ENCODE data around the gene CHCHD4. TPM values are rescaled to one million over a fixed set of nuclear protein-coding genes. Genes with fewer than 3 reads are reported as not detected.

The CHCHD4 gene
- total RNA-seq, 1 experiment from 2014 or later, result 33.5 TPM

- ChIA-PET CTCF (no interaction called here), POLR2A (ENCODE audit: low non-redundant PET) (no interaction called here)
- no TSS peak for BruUV-seq (replicated peaks)
- H3K27me3 ChIP-seq (replicated peaks; ENCODE audit: insufficient read depth, low read depth, low read length, poor library complexity), result no peaks in the 10 kb centered on the region
- no peaks in the 10 kb centered on the region for H3K9me3 ChIP-seq (ENCODE audit: low read depth, low read length, poor library complexity, severe bottlenecking)
- intact Hi-C loops (cut with micrococcal nuclease; ENCODE audit: unreplicated experiment), result no loop called here
- H3K36me3 ChIP-seq (ENCODE audit: insufficient read depth, low read length, poor library complexity, severe bottlenecking), result peaks cover 78% of the 10 kb centered on the region
- no peak overlapping the region for H3K27ac ChIP-seq (ENCODE audit: low read depth, low read length, poor library complexity, severe bottlenecking)
- TF ChIP-seq EZH2 (IDR thresholded peaks at IDR 0.05; ENCODE audit: borderline replicate concordance, low read depth, low read length, poor library complexity, severe bottlenecking) (no peak), CTCF (conservative IDR thresholded peaks at IDR 0.05; ENCODE audit: low read depth, low read length) (no peak)
- peaks cover 7% of the 10 kb centered on the region for H3K4me1 ChIP-seq (ENCODE audit: insufficient read depth, low read length, poor library complexity, severe bottlenecking)
- no peak for DNase-seq (ENCODE audit: low spot score)
- H3K4me3 ChIP-seq (ENCODE audit: low read depth, low read length, poor library complexity, severe bottlenecking), result no peak overlapping the region
Measured at GRCh38 chr3:14130707-14131106, 6.0 kb upstream of the CHCHD4 start.

- POLR2A ChIA-PET (ENCODE audit: low non-redundant PET), result no interaction called here
- BruUV-seq (replicated peaks), result no TSS peak
- Histone ChIP-seq H3K4me3 (ENCODE audit: low read depth, low read length, poor library complexity, severe bottlenecking) (no peak overlapping the region), H3K4me1 (ENCODE audit: insufficient read depth, low read length, poor library complexity, severe bottlenecking) (peaks cover 7% of the 10 kb centered on the region), H3K27me3 (replicated peaks; ENCODE audit: insufficient read depth, low read depth, low read length, poor library complexity) (no peaks in the 10 kb centered on the region), H3K9me3 (ENCODE audit: low read depth, low read length, poor library complexity, severe bottlenecking) (no peaks in the 10 kb centered on the region), H3K27ac (ENCODE audit: low read depth, low read length, poor library complexity, severe bottlenecking) (no peak overlapping the region), H3K36me3 (ENCODE audit: insufficient read depth, low read length, poor library complexity, severe bottlenecking) (peaks cover 73% of the 10 kb centered on the region)
- DNase-seq (ENCODE audit: low spot score), result no peak
- no peak for TF ChIP-seq EZH2 (IDR thresholded peaks at IDR 0.05; ENCODE audit: borderline replicate concordance, low read depth, low read length, poor library complexity, severe bottlenecking)
- intact Hi-C loops (cut with micrococcal nuclease; ENCODE audit: unreplicated experiment), result no loop called here
- CTCF ChIA-PET, result no interaction called here
Measured at GRCh38 chr3:14130230-14130629, 5.6 kb upstream of the CHCHD4 start.

GRCh38 chr3:14129296-14129695 lies 4.6 kb upstream of the CHCHD4 start:
- H3K36me3 ChIP-seq (ENCODE audit: insufficient read depth, low read length, poor library complexity, severe bottlenecking), result peaks cover 69% of the 10 kb centered on the region
- no peak for TF ChIP-seq CTCF (conservative IDR thresholded peaks at IDR 0.05; ENCODE audit: low read depth, low read length)
- no peak for TF ChIP-seq EZH2 (IDR thresholded peaks at IDR 0.05; ENCODE audit: borderline replicate concordance, low read depth, low read length, poor library complexity, severe bottlenecking)
- no peak overlapping the region for H3K4me3 ChIP-seq (ENCODE audit: low read depth, low read length, poor library complexity, severe bottlenecking)
- no peak for DNase-seq (ENCODE audit: low spot score)
- H3K4me1 ChIP-seq (ENCODE audit: insufficient read depth, low read length, poor library complexity, severe bottlenecking), result peaks cover 7% of the 10 kb centered on the region
- H3K27ac ChIP-seq (ENCODE audit: low read depth, low read length, poor library complexity, severe bottlenecking), result no peak overlapping the region
- intact Hi-C loops (cut with micrococcal nuclease; ENCODE audit: unreplicated experiment), result loop anchor here (5.0 kb wide), 1 partner anchor 48 kb away; the partner anchor contains the start of genes LSM3 and XPC
- no peaks in the 10 kb centered on the region for H3K27me3 ChIP-seq (replicated peaks; ENCODE audit: insufficient read depth, low read depth, low read length, poor library complexity)
- ChIA-PET CTCF (no interaction called here), POLR2A (ENCODE audit: low non-redundant PET) (interaction anchor here (0.7 kb wide), 1 partner anchor 181 kb away, joined by 8 read pairs; no protein-coding TSS in a partner anchor)
- BruUV-seq (replicated peaks), result no TSS peak
- no peaks in the 10 kb centered on the region for H3K9me3 ChIP-seq (ENCODE audit: low read depth, low read length, poor library complexity, severe bottlenecking)

GRCh38 chr3:14128724-14129123 lies 4.1 kb upstream of the CHCHD4 start:
- DNase-seq (ENCODE audit: low spot score), result no peak
- no peaks in the 10 kb centered on the region for H3K9me3 ChIP-seq (ENCODE audit: low read depth, low read length, poor library complexity, severe bottlenecking)
- no peak overlapping the region for H3K4me3 ChIP-seq (ENCODE audit: low read depth, low read length, poor library complexity, severe bottlenecking)
- H3K27ac ChIP-seq (ENCODE audit: low read depth, low read length, poor library complexity, severe bottlenecking), result no peak overlapping the region
- ChIA-PET CTCF (no interaction called here), POLR2A (ENCODE audit: low non-redundant PET) (no interaction called here)
- TF ChIP-seq CTCF (conservative IDR thresholded peaks at IDR 0.05; ENCODE audit: low read depth, low read length) (no peak), EZH2 (IDR thresholded peaks at IDR 0.05; ENCODE audit: borderline replicate concordance, low read depth, low read length, poor library complexity, severe bottlenecking) (no peak)
- peaks cover 7% of the 10 kb centered on the region for H3K4me1 ChIP-seq (ENCODE audit: insufficient read depth, low read length, poor library complexity, severe bottlenecking)
- BruUV-seq (replicated peaks), result no TSS peak
- intact Hi-C loops (cut with micrococcal nuclease; ENCODE audit: unreplicated experiment), result loop anchor here (5.0 kb wide), 1 partner anchor 49 kb away; the partner anchor contains the start of genes LSM3 and XPC
- H3K27me3 ChIP-seq (replicated peaks; ENCODE audit: insufficient read depth, low read depth, low read length, poor library complexity), result no peaks in the 10 kb centered on the region
- peaks cover 63% of the 10 kb centered on the region for H3K36me3 ChIP-seq (ENCODE audit: insufficient read depth, low read length, poor library complexity, severe bottlenecking)
